ENCODE measurements around the gene RPP21.

RPP21 gene

GRCh38 chr6:30378290-30378937, 33.5 kb downstream of the RPP21 start:
- DNase-seq (ENCODE audit: low read depth, low spot score), result no peak

- DNase-seq (ENCODE audit: low read depth, low spot score), result no peak
Observed at GRCh38 chr6:30380464-30380863, 35.5 kb downstream of the RPP21 start.

- no peak for DNase-seq (ENCODE audit: low read depth, low spot score)
Observed at GRCh38 chr6:30386166-30386565, 41.2 kb downstream of the RPP21 start.

GRCh38 chr6:30391240-30391639, 46.3 kb downstream of the RPP21 start:
- no peak for DNase-seq (ENCODE audit: low read depth, low spot score)

GRCh38 chr6:30394139-30394538, 49.2 kb downstream of the RPP21 start:
- no peak for DNase-seq (ENCODE audit: low read depth, low spot score)
